SK-N-MC (cell line): Measurements from ENCODE around the gene POFUT2.
A peak's percentile ranks its signal among the peaks of the same experiment; 100 is the strongest.

Experiments
- DNase-seq: peaks from one replicate; pipeline ENCODE4 v3.0.0-alpha.2; 2011; ENCODE audit warnings: low read depth, low spot score
- H3K27ac ChIP-seq: fragments of 200-600 bp; sonication (generic); 2 replicates; pipeline ENCODE4 v1.5.1; 2016; ENCODE audit warnings: mixed run types
- H3K36me3 ChIP-seq: fragments of 200-600 bp; sonication (generic); 2 replicates; pipeline ENCODE4 v1.6.1; 2017; ENCODE audit warnings: antibody characterized with exemption, low read length, mixed read lengths; ENCODE audit not compliant: insufficient read depth
- H3K4me3 ChIP-seq: fragments of 200-600 bp; sonication (generic); 2 replicates; pipeline ENCODE4 v1.5.1; 2016
- H3K9ac ChIP-seq: fragments of 200-600 bp; sonication (generic); 2 replicates; pipeline ENCODE4 v1.8.0; 2017; ENCODE audit warnings: mixed run types, mixed read lengths; ENCODE audit not compliant: insufficient read length
- H3K9me3 ChIP-seq: fragments of 200-600 bp; sonication (generic); 2 replicates; pipeline ENCODE4 v1.6.1; 2017; ENCODE audit warnings: low read depth, mild to moderate bottlenecking, antibody characterized with exemption, low read length, moderate library complexity, mixed read lengths
- EZH2 ChIP-seq: fragments of 200-600 bp; sonication (generic); IDR thresholded peaks from one replicate; pipeline ENCODE4 v1.6.1; 2017; ENCODE audit warnings: antibody characterized with exemption
- FOXP2 ChIP-seq: optimal IDR thresholded peaks from 2 replicates; pipeline ENCODE3; 2011; ENCODE audit warnings: mild to moderate bottlenecking, moderate library complexity; ENCODE audit not compliant: insufficient read depth; ENCODE audit errors: extremely low read length, control extremely low read depth
- POLR2AphosphoS5 ChIP-seq: IDR thresholded peaks from 2 replicates; pipeline ENCODE4 v1.6.1; 2012; ENCODE audit warnings: mild to moderate bottlenecking, low read depth, low read length, borderline replicate concordance

POFUT2 gene

GRCh38 chr21:45231705-45232104 is 56.0 kb downstream of the POFUT2 start:
- Histone ChIP-seq H3K9ac (no peak overlapping the region), H3K4me3 (no peak overlapping the region), H3K27ac (no peak overlapping the region), H3K36me3 (no peaks in the 10 kb centered on the region), H3K9me3 (no peaks in the 10 kb centered on the region)
- TF ChIP-seq EZH2 (no peak), FOXP2 (no peak), POLR2AphosphoS5 (no peak)
- no peak for DNase-seq

- no peak for DNase-seq
- TF ChIP-seq POLR2AphosphoS5 (no peak), EZH2 (no peak), FOXP2 (no peak)
- Histone ChIP-seq H3K36me3 (no peaks in the 10 kb centered on the region), H3K27ac (no peak overlapping the region), H3K9ac (no peak overlapping the region), H3K9me3 (no peaks in the 10 kb centered on the region), H3K4me3 (no peak overlapping the region)
Measured at GRCh38 chr21:45228656-45229240, 58.9 kb downstream of the POFUT2 start.

GRCh38 chr21:45228171-45228641 is 59.5 kb downstream of the POFUT2 start:
- H3K4me3 ChIP-seq: no peak overlapping the region
- no peaks in the 10 kb centered on the region for H3K36me3 ChIP-seq
- no peak overlapping the region for H3K27ac ChIP-seq
- no peak for DNase-seq
- TF ChIP-seq FOXP2 (no peak), EZH2 (no peak), POLR2AphosphoS5 (no peak)
- no peaks in the 10 kb centered on the region for H3K9me3 ChIP-seq
- H3K9ac ChIP-seq: no peak overlapping the region

- no peak for DNase-seq
- H3K9ac ChIP-seq: no peak overlapping the region
- no peak overlapping the region for H3K4me3 ChIP-seq
- no peaks in the 10 kb centered on the region for H3K9me3 ChIP-seq
- H3K27ac ChIP-seq: no peak overlapping the region
- TF ChIP-seq POLR2AphosphoS5 (no peak), FOXP2 (no peak), EZH2 (no peak)
- H3K36me3 ChIP-seq: no peaks in the 10 kb centered on the region
Measured at GRCh38 chr21:45227735-45228134, 60.0 kb downstream of the POFUT2 start.

GRCh38 chr21:45226540-45227326 is 61.0 kb downstream of the POFUT2 start:
- peaks cover 7% of the 10 kb centered on the region; the same call in 1 of the 2 replicates for H3K36me3 ChIP-seq
- no peak overlapping the region for H3K4me3 ChIP-seq
- H3K9me3 ChIP-seq: no peaks in the 10 kb centered on the region
- 0 out of 2 replicates have a peak overlapping the region, but pooled peaks have one; percentile 25 for H3K27ac ChIP-seq
- DNase-seq: no peak
- TF ChIP-seq FOXP2: no peak
- no peak for TF ChIP-seq POLR2AphosphoS5
- no peak for TF ChIP-seq EZH2
- no peak overlapping the region for H3K9ac ChIP-seq

GRCh38 chr21:45225741-45226327 is 61.9 kb downstream of the POFUT2 start:
- H3K9ac ChIP-seq: no peak overlapping the region
- DNase-seq: no peak

GRCh38 chr21:45225041-45225740 is 62.5 kb downstream of the POFUT2 start:
- Histone ChIP-seq H3K9ac (no peak overlapping the region), H3K36me3 (peaks cover 23% of the 10 kb centered on the region; the same call in 1 of the 2 replicates), H3K27ac (no peak overlapping the region), H3K9me3 (no peaks in the 10 kb centered on the region), H3K4me3 (no peak overlapping the region)
- TF ChIP-seq FOXP2: no peak
- no peak for TF ChIP-seq EZH2
- TF ChIP-seq POLR2AphosphoS5: no peak
- no peak for DNase-seq

More at GRCh38 chr21:45225741-45226327, 61.9 kb downstream of the POFUT2 start:
- H3K36me3 ChIP-seq: peaks cover 16% of the 10 kb centered on the region; the same call in 1 of the 2 replicates
- TF ChIP-seq FOXP2 (no peak), EZH2 (no peak), POLR2AphosphoS5 (no peak)
- H3K4me3 ChIP-seq: no peak overlapping the region
- 0 out of 2 replicates have a peak overlapping the region, but pooled peaks have one; percentile 25 for H3K27ac ChIP-seq
- H3K9me3 ChIP-seq: no peaks in the 10 kb centered on the region

GRCh38 chr21:45224189-45224938 is 63.3 kb downstream of the POFUT2 start:
- no peak overlapping the region for H3K9ac ChIP-seq
- peaks cover 24% of the 10 kb centered on the region; the same call in 1 of the 2 replicates for H3K36me3 ChIP-seq
- H3K9me3 ChIP-seq: no peaks in the 10 kb centered on the region
- H3K27ac ChIP-seq: no peak overlapping the region
- TF ChIP-seq POLR2AphosphoS5 (no peak), EZH2 (no peak), FOXP2 (no peak)
- DNase-seq: no peak
- H3K4me3 ChIP-seq: no peak overlapping the region
